GM18526 (cell line): ENCODE data around the gene DRAM1.

ENCODE experiments used
- POLR2A ChIP-seq: IDR thresholded peaks from 3 replicates; pipeline ENCODE4 v1.6.1; 2011; ENCODE audit not compliant: insufficient read length; ENCODE audit errors: extremely low read depth

Gene DRAM1

GRCh38 chr12:101925361-101925760 is 48.0 kb downstream of the DRAM1 start:
- no peak for TF ChIP-seq POLR2A

GRCh38 chr12:101925935-101926334 is 48.6 kb downstream of the DRAM1 start:
- no peak for TF ChIP-seq POLR2A

- TF ChIP-seq POLR2A = no peak
Measured at GRCh38 chr12:101927036-101927435, 49.7 kb downstream of the DRAM1 start.

GRCh38 chr12:101927999-101928398 is 50.6 kb downstream of the DRAM1 start:
- no peak for TF ChIP-seq POLR2A

GRCh38 chr12:101928556-101928955 is 51.2 kb downstream of the DRAM1 start:
- no peak for TF ChIP-seq POLR2A

GRCh38 chr12:101929365-101930041 is 52.1 kb downstream of the DRAM1 start:
- TF ChIP-seq POLR2A = peak; percentile 50

GRCh38 chr12:101931498-101932326 is 54.3 kb downstream of the DRAM1 start:
- TF ChIP-seq POLR2A = no peak

- no peak for TF ChIP-seq POLR2A
Measured at GRCh38 chr12:101933866-101934514, 56.6 kb downstream of the DRAM1 start.

- TF ChIP-seq POLR2A = no peak
Measured at GRCh38 chr12:101935890-101936746, 58.7 kb downstream of the DRAM1 start.

- TF ChIP-seq POLR2A = no peak
Measured at GRCh38 chr12:101939306-101939705, 61.9 kb downstream of the DRAM1 start.

- TF ChIP-seq POLR2A = no peak
Measured at GRCh38 chr12:101939856-101940265, 62.5 kb downstream of the DRAM1 start.

- no peak for TF ChIP-seq POLR2A
Measured at GRCh38 chr12:101940400-101940950, 63.1 kb downstream of the DRAM1 start.

- no peak for TF ChIP-seq POLR2A
Measured at GRCh38 chr12:101941306-101942249, 64.2 kb downstream of the DRAM1 start.

GRCh38 chr12:101942250-101942605 is 64.8 kb downstream of the DRAM1 start:
- TF ChIP-seq POLR2A = no peak
